Liver (tissue), 9 donors: ENCODE measurements around the gene KIF7. TPM values are rescaled to one million over a fixed set of nuclear protein-coding genes. Genes with fewer than 3 reads are reported as not detected.

Experiments used
- DNase-seq: peaks from one replicate; pipeline ENCODE4 v3.0.0-alpha.2; 2017; ENCODE audit warnings: low spot score
- H3K27ac ChIP-seq, 2 donors: one replicate each; pipeline ENCODE4 v1.7.0; 2013; ENCODE audit warnings: inconsistent platforms in 2 of 2, low read length in 2 of 2, control low read depth in 1 of 2, low read depth in 1 of 2, mild to moderate bottlenecking in 1 of 2
- H3K27me3 ChIP-seq, 4 donors: one replicate each; pipeline versions ENCODE4 v1.6.1 to v1.7.0; 2013; ENCODE audit warnings: low read length in 3 of 4, inconsistent platforms in 1 of 4, mild to moderate bottlenecking in 1 of 4, moderate library complexity in 1 of 4; ENCODE audit not compliant: control insufficient read depth in 4 of 4, insufficient read depth in 4 of 4
- H3K36me3 ChIP-seq, 4 donors: one replicate each; pipeline versions ENCODE4 v1.6.1 to v1.7.0; 2013; ENCODE audit warnings: low read length in 3 of 4, mild to moderate bottlenecking in 3 of 4, low read depth in 1 of 4, moderate library complexity in 1 of 4; ENCODE audit not compliant: control insufficient read depth in 4 of 4, insufficient read depth in 3 of 4
- H3K4me1 ChIP-seq, 4 donors: one replicate each; pipeline versions ENCODE4 v1.6.1 to v1.7.0; 2013; ENCODE audit warnings: low read length in 3 of 4, mild to moderate bottlenecking in 3 of 4, moderate library complexity in 1 of 4; ENCODE audit not compliant: control insufficient read depth in 4 of 4, insufficient read depth in 4 of 4
- H3K4me3 ChIP-seq, 3 donors: one replicate each; pipeline versions ENCODE4 v1.6.1 to v1.7.0; 2013; ENCODE audit warnings: low read length in 3 of 3, control low read depth in 1 of 3, low read depth in 1 of 3, mild to moderate bottlenecking in 1 of 3
- H3K9ac ChIP-seq, 2 donors: one replicate each; pipeline ENCODE4 v1.7.0; 2013; ENCODE audit warnings: low read length in 2 of 2, mild to moderate bottlenecking in 2 of 2, moderate library complexity in 2 of 2, control low read depth in 1 of 2, low read depth in 1 of 2
- H3K9me3 ChIP-seq, 4 donors: one replicate each; pipeline versions ENCODE4 v1.6.1 to v1.7.0; 2013; ENCODE audit warnings: low read length in 3 of 4; ENCODE audit not compliant: control insufficient read depth in 4 of 4
- EGR1 ChIP-seq, 2 donors: IDR thresholded peaks; 2 replicates each; pipeline ENCODE4 v1.6.1; 2016 to 2018; ENCODE audit warnings: antibody characterized with exemption in 2 of 2, low read depth in 2 of 2
- FOXA1 ChIP-seq: IDR thresholded peaks from 2 replicates; pipeline ENCODE4 v1.6.1; 2016; ENCODE audit warnings: antibody characterized with exemption
- FOXA2 ChIP-seq: IDR thresholded peaks from 2 replicates; pipeline ENCODE4 v1.6.1; 2016; ENCODE audit warnings: antibody characterized with exemption
- GABPA ChIP-seq, 2 donors: IDR thresholded peaks in 1 of 2; conservative IDR thresholded peaks in 1 of 2; 2 replicates each; pipeline ENCODE4 v1.6.1; 2016; ENCODE audit warnings: antibody characterized with exemption in 2 of 2, mild to moderate bottlenecking in 1 of 2, moderate library complexity in 1 of 2
- HNF4A ChIP-seq, 2 donors: conservative IDR thresholded peaks; 2 replicates each; pipeline ENCODE4 v1.6.1; 2016; ENCODE audit warnings: antibody characterized with exemption in 2 of 2, mild to moderate bottlenecking in 2 of 2
- HNF4G ChIP-seq: IDR thresholded peaks from 2 replicates; pipeline ENCODE4 v1.6.1; 2016; ENCODE audit warnings: antibody characterized with exemption
- JUND ChIP-seq, 2 donors: IDR thresholded peaks; 2 replicates each; pipeline ENCODE4 v1.6.1; 2016; ENCODE audit warnings: antibody characterized with exemption in 2 of 2
- NR2F2 ChIP-seq: IDR thresholded peaks from 2 replicates; pipeline ENCODE4 v1.6.1; 2016; ENCODE audit warnings: antibody characterized with exemption
- RXRA ChIP-seq, 2 donors: IDR thresholded peaks; 2 replicates each; pipeline ENCODE4 v1.6.1; 2017 to 2018; ENCODE audit warnings: antibody characterized with exemption in 2 of 2, mild to moderate bottlenecking in 1 of 2
- SP1 ChIP-seq: IDR thresholded peaks from 2 replicates; pipeline ENCODE4 v1.6.1; 2018; ENCODE audit warnings: antibody characterized with exemption, mild to moderate bottlenecking
- TAF1 ChIP-seq: conservative IDR thresholded peaks from 2 replicates; pipeline ENCODE4 v1.6.1; 2016; ENCODE audit warnings: antibody characterized with exemption, mild to moderate bottlenecking
- YY1 ChIP-seq: IDR thresholded peaks from 2 replicates; pipeline ENCODE4 v1.6.1; 2016; ENCODE audit warnings: antibody characterized with exemption, mild to moderate bottlenecking
- WGBS: extraction: QIAGEN DNeasy Blood & Tissue Kit; methylation state at CpG from one replicate; pipeline ENCODE4 v1.1.7; 2013; 5-methylcytosine and 5-hydroxymethylcytosine counted together
- polyA plus RNA-seq, 2 donors: library from polyadenylated mRNA; stranded (reverse) in 1 of 2; unstranded in 1 of 2; fragments of 200-250 nt in 1 of 2; fragments of >200 nt in 1 of 2; fragmentation: Nextera tagmentation in 1 of 2; extraction: Ambion mirVana in 1 of 2; gene quantifications; one replicate each; pipeline versions ENCODE4 v1.2.1 to v1.2.3, GENCODE V29; 2013 to 2015
- total RNA-seq, 2 donors: library from RNA; depleted of rRNA; stranded (reverse); fragments of >200 nt; gene quantifications; one replicate each; pipeline ENCODE4 v1.2.3, GENCODE V29; 2014
- TF ChIP-seq, protein P1 (sequence below): IDR thresholded peaks from 2 replicates; pipeline ENCODE4 v1.6.1; 2016; ENCODE audit warnings: antibody characterized with exemption
- TF ChIP-seq, protein P2 (sequence below): fragments of 150-350 bp; IDR thresholded peaks from 2 replicates; pipeline ENCODE4 v1.5.1; 2017; ENCODE audit warnings: improper control_type of control experiment, low read depth, low read length; ENCODE audit not compliant: missing input control
- TF ChIP-seq, protein P3 (sequence below): IDR thresholded peaks from 2 replicates; pipeline ENCODE4 v1.6.1; 2016; ENCODE audit warnings: antibody characterized with exemption, mild to moderate bottlenecking
- TF ChIP-seq, protein P4 (sequence below): IDR thresholded peaks from 2 replicates; pipeline ENCODE4 v1.6.1; 2016; ENCODE audit warnings: antibody characterized with exemption
- TF ChIP-seq, protein P5 (sequence below): IDR thresholded peaks from 2 replicates; pipeline ENCODE4 v1.6.1; 2016; ENCODE audit warnings: antibody characterized with exemption
- donor health status: healthy.
- donor health status: healthy.
- donor health status: healthy.
- donor health status: healthy.
- donor health status: healthy.

The KIF7 gene
- total and polyA plus RNA-seq, 4 donors: 0.04 to 1.3 (median 0.72) TPM

DNA sequence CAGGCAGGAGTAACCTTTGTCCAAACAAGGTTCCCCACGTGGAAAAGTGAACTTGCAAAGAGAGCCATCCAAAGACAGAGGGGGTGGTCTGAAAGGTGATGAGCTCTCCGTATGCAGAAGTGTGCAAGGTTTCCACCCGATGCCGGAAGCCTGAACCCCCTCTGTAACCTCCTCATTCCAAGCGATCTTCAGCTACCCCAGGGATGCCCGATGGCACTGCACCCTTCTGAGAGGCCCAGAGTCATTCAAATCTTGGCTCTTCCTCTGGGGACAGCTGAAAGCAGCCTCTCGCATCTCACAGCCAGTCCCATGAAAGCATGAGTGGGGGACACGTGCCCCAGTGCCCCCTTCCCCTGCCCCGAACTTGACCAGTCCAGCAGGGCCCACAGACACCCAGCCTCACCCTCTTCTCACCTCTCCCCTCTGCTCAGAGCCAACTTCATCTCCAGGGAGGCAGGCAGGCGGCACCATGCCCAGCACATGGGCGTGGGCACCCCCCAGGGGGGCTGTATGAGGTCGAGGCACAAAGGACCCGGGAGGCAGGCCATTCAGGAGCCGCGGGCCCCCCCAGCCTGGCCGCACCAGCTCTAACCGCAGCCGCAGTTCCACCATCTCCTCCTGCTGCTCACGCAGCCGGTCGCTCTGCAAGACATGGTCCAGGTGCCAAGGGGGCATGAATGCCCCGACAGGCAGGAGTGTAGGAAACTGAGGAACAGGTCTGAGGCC is 8.7 kb downstream of the KIF7 start:
- TF ChIP-seq FOXA2: no peak
- no peak for TF ChIP-seq SP1
- TF ChIP-seq GABPA (IDR thresholded peaks at IDR 0.05 in 1 of 2, conservative IDR thresholded peaks at IDR 0.05 in 1 of 2): no peak
- TF ChIP-seq, protein P1, sequence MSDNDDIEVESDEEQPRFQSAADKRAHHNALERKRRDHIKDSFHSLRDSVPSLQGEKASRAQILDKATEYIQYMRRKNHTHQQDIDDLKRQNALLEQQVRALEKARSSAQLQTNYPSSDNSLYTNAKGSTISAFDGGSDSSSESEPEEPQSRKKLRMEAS: no peak
- no peak for TF ChIP-seq FOXA1
- no peak for TF ChIP-seq EGR1 (IDR thresholded peaks at IDR 0.05; ENCODE audit: low read depth in 2 of 2)
- no peak for TF ChIP-seq HNF4A (conservative IDR thresholded peaks at IDR 0.05)
- TF ChIP-seq, protein P2, sequence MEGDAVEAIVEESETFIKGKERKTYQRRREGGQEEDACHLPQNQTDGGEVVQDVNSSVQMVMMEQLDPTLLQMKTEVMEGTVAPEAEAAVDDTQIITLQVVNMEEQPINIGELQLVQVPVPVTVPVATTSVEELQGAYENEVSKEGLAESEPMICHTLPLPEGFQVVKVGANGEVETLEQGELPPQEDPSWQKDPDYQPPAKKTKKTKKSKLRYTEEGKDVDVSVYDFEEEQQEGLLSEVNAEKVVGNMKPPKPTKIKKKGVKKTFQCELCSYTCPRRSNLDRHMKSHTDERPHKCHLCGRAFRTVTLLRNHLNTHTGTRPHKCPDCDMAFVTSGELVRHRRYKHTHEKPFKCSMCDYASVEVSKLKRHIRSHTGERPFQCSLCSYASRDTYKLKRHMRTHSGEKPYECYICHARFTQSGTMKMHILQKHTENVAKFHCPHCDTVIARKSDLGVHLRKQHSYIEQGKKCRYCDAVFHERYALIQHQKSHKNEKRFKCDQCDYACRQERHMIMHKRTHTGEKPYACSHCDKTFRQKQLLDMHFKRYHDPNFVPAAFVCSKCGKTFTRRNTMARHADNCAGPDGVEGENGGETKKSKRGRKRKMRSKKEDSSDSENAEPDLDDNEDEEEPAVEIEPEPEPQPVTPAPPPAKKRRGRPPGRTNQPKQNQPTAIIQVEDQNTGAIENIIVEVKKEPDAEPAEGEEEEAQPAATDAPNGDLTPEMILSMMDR: no peak
- TF ChIP-seq, protein P3, sequence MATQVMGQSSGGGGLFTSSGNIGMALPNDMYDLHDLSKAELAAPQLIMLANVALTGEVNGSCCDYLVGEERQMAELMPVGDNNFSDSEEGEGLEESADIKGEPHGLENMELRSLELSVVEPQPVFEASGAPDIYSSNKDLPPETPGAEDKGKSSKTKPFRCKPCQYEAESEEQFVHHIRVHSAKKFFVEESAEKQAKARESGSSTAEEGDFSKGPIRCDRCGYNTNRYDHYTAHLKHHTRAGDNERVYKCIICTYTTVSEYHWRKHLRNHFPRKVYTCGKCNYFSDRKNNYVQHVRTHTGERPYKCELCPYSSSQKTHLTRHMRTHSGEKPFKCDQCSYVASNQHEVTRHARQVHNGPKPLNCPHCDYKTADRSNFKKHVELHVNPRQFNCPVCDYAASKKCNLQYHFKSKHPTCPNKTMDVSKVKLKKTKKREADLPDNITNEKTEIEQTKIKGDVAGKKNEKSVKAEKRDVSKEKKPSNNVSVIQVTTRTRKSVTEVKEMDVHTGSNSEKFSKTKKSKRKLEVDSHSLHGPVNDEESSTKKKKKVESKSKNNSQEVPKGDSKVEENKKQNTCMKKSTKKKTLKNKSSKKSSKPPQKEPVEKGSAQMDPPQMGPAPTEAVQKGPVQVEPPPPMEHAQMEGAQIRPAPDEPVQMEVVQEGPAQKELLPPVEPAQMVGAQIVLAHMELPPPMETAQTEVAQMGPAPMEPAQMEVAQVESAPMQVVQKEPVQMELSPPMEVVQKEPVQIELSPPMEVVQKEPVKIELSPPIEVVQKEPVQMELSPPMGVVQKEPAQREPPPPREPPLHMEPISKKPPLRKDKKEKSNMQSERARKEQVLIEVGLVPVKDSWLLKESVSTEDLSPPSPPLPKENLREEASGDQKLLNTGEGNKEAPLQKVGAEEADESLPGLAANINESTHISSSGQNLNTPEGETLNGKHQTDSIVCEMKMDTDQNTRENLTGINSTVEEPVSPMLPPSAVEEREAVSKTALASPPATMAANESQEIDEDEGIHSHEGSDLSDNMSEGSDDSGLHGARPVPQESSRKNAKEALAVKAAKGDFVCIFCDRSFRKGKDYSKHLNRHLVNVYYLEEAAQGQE: no peak
- no peak for TF ChIP-seq TAF1
- no peak for TF ChIP-seq RXRA (IDR thresholded peaks at IDR 0.05)
- TF ChIP-seq, protein P4, sequence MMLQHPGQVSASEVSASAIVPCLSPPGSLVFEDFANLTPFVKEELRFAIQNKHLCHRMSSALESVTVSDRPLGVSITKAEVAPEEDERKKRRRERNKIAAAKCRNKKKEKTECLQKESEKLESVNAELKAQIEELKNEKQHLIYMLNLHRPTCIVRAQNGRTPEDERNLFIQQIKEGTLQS: no peak
- 80% methylated on average over 22 of the region's 22 CpGs for WGBS
- H3K9ac ChIP-seq: no peak overlapping the region
- DNase-seq: no peak
- H3K4me1 ChIP-seq: peaks cover 3 to 9% (median 4%) of the 10 kb centered on the region in 4 donors
- H3K36me3 ChIP-seq: no peaks in the 10 kb centered on the region
- no peaks in the 10 kb centered on the region for H3K27me3 ChIP-seq
- H3K4me3 ChIP-seq: no peak overlapping the region
- no peak overlapping the region for H3K27ac ChIP-seq
- no peaks in the 10 kb centered on the region for H3K9me3 ChIP-seq

DNA sequence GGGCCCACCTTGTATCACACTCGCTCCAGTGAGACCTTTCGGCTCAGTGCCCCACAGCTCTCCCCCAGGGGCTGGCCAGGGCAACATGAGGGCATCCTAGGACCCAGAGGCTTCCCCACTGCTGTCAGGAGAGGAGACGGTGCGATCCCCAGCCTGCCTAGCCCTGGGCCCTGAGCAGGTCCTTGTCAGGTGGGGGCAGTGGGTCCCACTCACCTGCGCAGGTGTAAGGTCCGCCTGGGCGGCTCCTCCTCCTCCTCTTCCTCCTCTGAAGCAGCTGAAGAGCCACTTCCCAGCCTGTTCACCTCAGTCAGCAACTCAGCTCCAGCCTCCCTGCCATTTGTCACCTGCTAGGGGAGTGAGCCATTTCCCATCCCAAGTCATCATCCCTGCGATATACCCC is 9.6 kb downstream of the KIF7 start:
- TF ChIP-seq NR2F2 (no peak), HNF4A (conservative IDR thresholded peaks at IDR 0.05) (no peak), YY1 (no peak), RXRA (IDR thresholded peaks at IDR 0.05) (no peak), EGR1 (IDR thresholded peaks at IDR 0.05; ENCODE audit: low read depth in 2 of 2) (no peak), GABPA (IDR thresholded peaks at IDR 0.05 in 1 of 2, conservative IDR thresholded peaks at IDR 0.05 in 1 of 2) (no peak), FOXA1 (no peak), HNF4G (no peak), JUND (IDR thresholded peaks at IDR 0.05) (no peak)
- TF ChIP-seq, protein P5, sequence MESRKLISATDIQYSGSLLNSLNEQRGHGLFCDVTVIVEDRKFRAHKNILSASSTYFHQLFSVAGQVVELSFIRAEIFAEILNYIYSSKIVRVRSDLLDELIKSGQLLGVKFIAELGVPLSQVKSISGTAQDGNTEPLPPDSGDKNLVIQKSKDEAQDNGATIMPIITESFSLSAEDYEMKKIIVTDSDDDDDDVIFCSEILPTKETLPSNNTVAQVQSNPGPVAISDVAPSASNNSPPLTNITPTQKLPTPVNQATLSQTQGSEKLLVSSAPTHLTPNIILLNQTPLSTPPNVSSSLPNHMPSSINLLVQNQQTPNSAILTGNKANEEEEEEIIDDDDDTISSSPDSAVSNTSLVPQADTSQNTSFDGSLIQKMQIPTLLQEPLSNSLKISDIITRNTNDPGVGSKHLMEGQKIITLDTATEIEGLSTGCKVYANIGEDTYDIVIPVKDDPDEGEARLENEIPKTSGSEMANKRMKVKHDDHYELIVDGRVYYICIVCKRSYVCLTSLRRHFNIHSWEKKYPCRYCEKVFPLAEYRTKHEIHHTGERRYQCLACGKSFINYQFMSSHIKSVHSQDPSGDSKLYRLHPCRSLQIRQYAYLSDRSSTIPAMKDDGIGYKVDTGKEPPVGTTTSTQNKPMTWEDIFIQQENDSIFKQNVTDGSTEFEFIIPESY: no peak
- TF ChIP-seq, protein P2: no peak
- TF ChIP-seq, protein P1: no peak
- TF ChIP-seq, protein P4: no peak
- DNase-seq: no peak
- no peaks in the 10 kb centered on the region for H3K36me3 ChIP-seq
- no peaks in the 10 kb centered on the region for H3K9me3 ChIP-seq
- no peak overlapping the region for H3K27ac ChIP-seq
- 97% methylated on average over 8 of the region's 8 CpGs for WGBS
- no peaks in the 10 kb centered on the region for H3K27me3 ChIP-seq
- H3K9ac ChIP-seq: no peak overlapping the region
- no peak overlapping the region for H3K4me3 ChIP-seq
- H3K4me1 ChIP-seq: peaks cover 3 to 9% (median 4%) of the 10 kb centered on the region in 4 donors
